GM12878 (cell line): Measurements from ENCODE around the gene SLC6A8. TPM values are rescaled to one million over a fixed set of nuclear protein-coding genes. Genes with fewer than 3 reads are reported as not detected.
"Not testable (repeated sequence)": the region's sequence is repeated elsewhere in the genome, so short reads cannot be mapped to it uniquely, and the experiment has no call there.

Experiments used
- ATAC-seq: fragments of 200-7000 bp; cut with Tn5 transposase; 3 replicates; pipeline ENCODE4 v1.9.1; 2020; ENCODE audit warnings: mild to moderate bottlenecking, moderate library complexity
- BruUV-seq: library from RNA; stranded (reverse); fragments of 400-500 nt; replicated peaks from 2 replicates; lab custom pipeline; 2021; lab: Mats Ljungman, UMichigan
- CTCF ChIA-PET: fragments of 300-600 bp; sonication (Branson Sonifier 250); formaldehyde crosslinking; extraction: SDS; loops from one replicate; lab custom pipeline; 2021; ENCODE audit warnings: inconsistent platforms; lab: Yijun Ruan, JAX
- POLR2A ChIA-PET: fragments of 350-600 bp; formaldehyde crosslinking; extraction: SDS; loops from one replicate; lab custom pipeline; 2021; ENCODE audit warnings: inconsistent platforms; lab: Charles Lee
- RAD21 ChIA-PET: fragments of 300-600 bp; sonication (Branson Sonifier 250); formaldehyde crosslinking; loops from one replicate; lab custom pipeline; 2023; ENCODE audit warnings: antibody characterized with exemption; ENCODE audit not compliant: unreplicated experiment; lab: Charles Lee
- SMC1A ChIA-PET: fragments of 300-600 bp; sonication (Branson Sonifier 250); formaldehyde crosslinking; loops from one replicate; lab custom pipeline; 2023; ENCODE audit not compliant: unreplicated experiment, uncharacterized antibody; lab: Charles Lee
- DNase-seq: peaks from one replicate; pipeline ENCODE4 v3.0.0-alpha.2; 2011; ENCODE audit warnings: low read depth, low spot score
- FAIRE-seq: peaks from 3 replicates; lab custom pipeline; 2011; peaks lifted over from hg19 to GRCh38; lab: Jason Lieb, UNC
- H2AFZ ChIP-seq: 2 replicates; pipeline ENCODE4 v1.6.0; 2011; ENCODE audit warnings: low read depth, low read length, control low read depth; ENCODE audit not compliant: control insufficient read depth
- H3K27ac ChIP-seq: 2 replicates; pipeline ENCODE4 v1.5.1; 2011; ENCODE audit warnings: control low read depth; ENCODE audit not compliant: control insufficient read depth, insufficient read depth
- H3K27me3 ChIP-seq, 2 experiments: replicated peaks in 1 of 2; 2 replicates each; pipeline versions ENCODE4 v1.6.0 to v1.6.1; 2011; ENCODE audit warnings: low read length in 1 of 2; ENCODE audit not compliant: control insufficient read depth in 2 of 2, insufficient read depth in 2 of 2
- H3K36me3 ChIP-seq, 2 experiments: 2 replicates each; pipeline ENCODE4 v1.5.1; 2011; ENCODE audit warnings: low read length in 1 of 2; ENCODE audit not compliant: control insufficient read depth in 2 of 2, insufficient read depth in 2 of 2
- H3K4me1 ChIP-seq: 2 replicates; pipeline ENCODE4 v1.6.1; 2011; ENCODE audit warnings: mild to moderate bottlenecking, low read length, moderate library complexity, mixed read lengths; ENCODE audit not compliant: control insufficient read depth, insufficient read depth
- H3K4me2 ChIP-seq: 2 replicates; pipeline ENCODE4 v1.6.0; 2011; ENCODE audit warnings: control low read depth; ENCODE audit not compliant: control insufficient read depth, insufficient read depth
- H3K4me3 ChIP-seq: fragments of 200-600 bp; sonication (generic); 2 replicates; pipeline ENCODE4 v1.5.1; 2016
- H3K79me2 ChIP-seq: 2 replicates; pipeline ENCODE4 v1.6.0; 2011; ENCODE audit warnings: low read length; ENCODE audit not compliant: control insufficient read depth, insufficient read depth
- H3K9ac ChIP-seq: 2 replicates; pipeline ENCODE4 v1.8.0; 2011; ENCODE audit warnings: low read length, control low read depth, mixed read lengths; ENCODE audit not compliant: control insufficient read depth, insufficient read depth
- H3K9me3 ChIP-seq: replicated peaks from 3 replicates; pipeline ENCODE4 v1.5.1; 2011; ENCODE audit warnings: mild to moderate bottlenecking, low read length; ENCODE audit not compliant: control insufficient read depth, insufficient read depth
- H4K20me1 ChIP-seq: 2 replicates; pipeline ENCODE4 v1.6.0; 2011; ENCODE audit not compliant: control insufficient read depth, insufficient read depth
- CHD2 ChIP-seq: IDR thresholded peaks from 2 replicates; pipeline ENCODE4 v1.6.1; 2011; ENCODE audit warnings: low read depth, low read length, improper control_type of control experiment, borderline replicate concordance
- KLF5 ChIP-seq: fragments of 450-650 bp; IDR thresholded peaks from 2 replicates; pipeline ENCODE4 v1.6.1; 2014; ENCODE audit warnings: mild to moderate bottlenecking; ENCODE audit not compliant: partially characterized antibody
- POU2F2 ChIP-seq: IDR thresholded peaks from 3 replicates; pipeline ENCODE4 v1.6.1; 2011; ENCODE audit warnings: low read depth, mild to moderate bottlenecking, low read length, borderline replicate concordance
- RUNX3 ChIP-seq: IDR thresholded peaks from 2 replicates; pipeline ENCODE4 v1.6.1; 2012; ENCODE audit warnings: low read length, inconsistent platforms
- WGBS: methylation state at CpG from one replicate; pipeline ENCODE4 v1.1.6; 2016; ENCODE audit warnings: low lambda C conversion rate; ENCODE audit not compliant: insufficient replicate concordance, insufficient coverage; ENCODE audit errors: missing lambda C conversion rate; 5-methylcytosine and 5-hydroxymethylcytosine counted together
- in situ Hi-C: fragments of 300-500 bp; cut with MboI; formaldehyde crosslinking; loops from 9 replicates; pipeline ENCODE4 v1.14.3; 2018; ENCODE audit warnings: mixed read lengths
- intact Hi-C: fragments of 100-400 bp; cut with micrococcal nuclease; formaldehyde crosslinking; loops from one replicate; pipeline ENCODE4 v1.14.2; 2022; ENCODE audit not compliant: unreplicated experiment
- polyA plus RNA-seq, 11 experiments: library from polyadenylated mRNA; depleted of rRNA in 4 of 11; unstranded in 6 of 11; stranded (reverse) in 5 of 11; fragments of >200 nt; fragmentation: Nextera tagmentation in 4 of 11; fragmentation: Illumina TruSeq in 1 of 11; extraction: Ambion mirVana in 4 of 11; extraction: Trizol in 1 of 11; gene quantifications; 1 replicate in 1 of 11; 2 replicates in 10 of 11; pipeline versions ENCODE4 v1.2.1 to v1.2.3, GENCODE V29; 2011 to 2016; ENCODE audit warnings: inconsistent platforms in 2 of 11, missing spikeins in 2 of 11, low read depth in 1 of 11
- total RNA-seq, 4 experiments: library from RNA; depleted of rRNA in 3 of 4; stranded (reverse); fragments of >200 nt in 3 of 4; fragmentation: Illumina TruSeq in 1 of 4; extraction: Trizol in 1 of 4; gene quantifications; 2 replicates each; pipeline versions ENCODE4 v1.2.1 to v1.2.3, GENCODE V29; 2013 to 2021

The SLC6A8 gene
- total and polyA plus RNA-seq, 10 of the 15 experiments (the other 5 are each of a cell fraction or from before 2014, with no cell fraction given): 0.01 to 0.72 (median 0.17) TPM; not detected in 6

- H3K79me2 ChIP-seq, ATAC-seq, FAIRE-seq, H3K36me3 ChIP-seq, H3K27me3 ChIP-seq, BruUV-seq, in situ Hi-C loops, H3K27ac ChIP-seq, H3K4me2 ChIP-seq, H3K4me3 ChIP-seq, SMC1A ChIA-PET, H2AFZ ChIP-seq, intact Hi-C loops, DNase-seq, H3K9me3 ChIP-seq, H3K4me1 ChIP-seq, H4K20me1 ChIP-seq, H3K9ac ChIP-seq, POLR2A ChIA-PET, RAD21 ChIA-PET: not testable (repeated sequence)
- 81% methylated on average over 8 of the region's 8 CpGs for WGBS
- CTCF ChIA-PET: interaction anchor here (1.3 kb wide), 1 partner anchor 15 kb away, joined by 3 read pairs; no protein-coding TSS in a partner anchor
Measured at GRCh38 chrX:153683486-153683885, 4.2 kb upstream of the SLC6A8 start.

GRCh38 chrX:153684467-153685155, 3.1 kb upstream of the SLC6A8 start:
- no peaks in the 10 kb centered on the region for H4K20me1 ChIP-seq
- no peak for DNase-seq
- TF ChIP-seq POU2F2: no peak
- no peak for TF ChIP-seq CHD2
- TF ChIP-seq KLF5: no peak
- no peak for TF ChIP-seq RUNX3
- TF ChIP-seq, all 136 proteins: peak for 0
- H3K4me3 ChIP-seq: no peak overlapping the region
- no peaks in the 10 kb centered on the region for H3K36me3 ChIP-seq
- no peak overlapping the region for H3K27ac ChIP-seq
- ChIA-PET CTCF (interaction anchor here (1.3 kb wide), 2 partner anchors 16 to 174 kb away, joined by 3 to 4 read pairs; no protein-coding TSS in a partner anchor), SMC1A (no interaction called here), RAD21 (no interaction called here), POLR2A (interaction anchor here (0.5 to 0.6 kb wide), 2 partner anchors 70 to 84 kb away, joined by 3 read pairs; no protein-coding TSS in a partner anchor)
- H3K4me1 ChIP-seq: no peaks in the 10 kb centered on the region
- no peak overlapping the region for H2AFZ ChIP-seq
- no TSS peak for BruUV-seq
- no peak overlapping the region for H3K4me2 ChIP-seq
- H3K79me2 ChIP-seq: no peaks in the 10 kb centered on the region
- in situ Hi-C loops: no loop called here
- FAIRE-seq: no peak
- intact Hi-C loops: no loop called here
- 48% methylated on average over 13 of the region's 21 CpGs for WGBS
- no peak for ATAC-seq
- H3K9me3 ChIP-seq: no peaks in the 10 kb centered on the region; the same call in 2 of the 3 replicates
- H3K9ac ChIP-seq: no peak overlapping the region
- H3K27me3 ChIP-seq: no peaks in the 10 kb centered on the region
